ENCODE measurements around the gene NCBP2L. TPM values are rescaled to one million over a fixed set of nuclear protein-coding genes. Genes with fewer than 3 reads are reported as not detected.

Gene NCBP2L
- total and polyA plus RNA-seq, 11 donors = not detected

DNA sequence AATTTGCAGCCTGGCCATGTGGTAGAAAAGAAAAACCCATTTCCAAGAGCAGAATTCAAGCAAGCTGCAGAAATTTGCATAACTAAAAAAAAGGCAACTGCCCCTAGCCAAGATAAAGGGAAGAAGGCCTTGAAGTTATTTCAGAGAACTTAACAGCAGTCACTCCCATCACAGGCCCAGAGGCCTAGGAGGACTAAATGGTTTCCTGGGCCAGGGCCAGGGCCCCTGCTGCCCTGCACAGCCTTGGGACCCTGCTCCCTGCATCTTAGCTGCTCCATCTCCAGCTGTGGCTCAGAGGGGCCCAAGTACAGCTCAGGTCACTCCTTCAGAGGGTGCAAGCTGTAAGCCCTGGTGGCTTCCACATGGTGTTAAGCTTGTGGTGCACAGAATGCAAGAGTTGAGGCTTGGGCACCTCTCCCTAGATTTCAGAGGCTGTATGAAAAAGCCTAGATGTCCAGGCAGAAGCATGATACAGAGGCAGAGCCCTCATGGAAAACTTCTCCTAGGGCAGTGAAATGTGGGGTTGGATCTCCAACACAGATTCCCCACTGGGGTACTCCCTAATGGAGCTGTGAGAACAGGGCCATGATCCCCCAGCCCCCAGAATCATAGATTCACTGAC, 41.5 kb downstream of the NCBP2L start:
- peaks cover 0 to 19% (median 0%) of the 10 kb centered on the region in 9 donors for H3K27me3 ChIP-seq
- no peak overlapping the region for H3K27ac ChIP-seq
- no peaks in the 10 kb centered on the region for H3K4me1 ChIP-seq
- no peaks in the 10 kb centered on the region for H3K36me3 ChIP-seq
- intact Hi-C loops (cut with DNase I) = no loop called here
- ATAC-seq = no peak
- no peak for DNase-seq
- no peak overlapping the region for H3K4me3 ChIP-seq
- TF ChIP-seq POLR2A (IDR thresholded peaks at IDR 0.05) = no peak
- TF ChIP-seq, protein P1, sequence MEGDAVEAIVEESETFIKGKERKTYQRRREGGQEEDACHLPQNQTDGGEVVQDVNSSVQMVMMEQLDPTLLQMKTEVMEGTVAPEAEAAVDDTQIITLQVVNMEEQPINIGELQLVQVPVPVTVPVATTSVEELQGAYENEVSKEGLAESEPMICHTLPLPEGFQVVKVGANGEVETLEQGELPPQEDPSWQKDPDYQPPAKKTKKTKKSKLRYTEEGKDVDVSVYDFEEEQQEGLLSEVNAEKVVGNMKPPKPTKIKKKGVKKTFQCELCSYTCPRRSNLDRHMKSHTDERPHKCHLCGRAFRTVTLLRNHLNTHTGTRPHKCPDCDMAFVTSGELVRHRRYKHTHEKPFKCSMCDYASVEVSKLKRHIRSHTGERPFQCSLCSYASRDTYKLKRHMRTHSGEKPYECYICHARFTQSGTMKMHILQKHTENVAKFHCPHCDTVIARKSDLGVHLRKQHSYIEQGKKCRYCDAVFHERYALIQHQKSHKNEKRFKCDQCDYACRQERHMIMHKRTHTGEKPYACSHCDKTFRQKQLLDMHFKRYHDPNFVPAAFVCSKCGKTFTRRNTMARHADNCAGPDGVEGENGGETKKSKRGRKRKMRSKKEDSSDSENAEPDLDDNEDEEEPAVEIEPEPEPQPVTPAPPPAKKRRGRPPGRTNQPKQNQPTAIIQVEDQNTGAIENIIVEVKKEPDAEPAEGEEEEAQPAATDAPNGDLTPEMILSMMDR (IDR thresholded peaks at IDR 0.05) = no peak
- H3K9me3 ChIP-seq = peaks cover 0 to 21% (median 1%) of the 10 kb centered on the region in 12 donors

DNA sequence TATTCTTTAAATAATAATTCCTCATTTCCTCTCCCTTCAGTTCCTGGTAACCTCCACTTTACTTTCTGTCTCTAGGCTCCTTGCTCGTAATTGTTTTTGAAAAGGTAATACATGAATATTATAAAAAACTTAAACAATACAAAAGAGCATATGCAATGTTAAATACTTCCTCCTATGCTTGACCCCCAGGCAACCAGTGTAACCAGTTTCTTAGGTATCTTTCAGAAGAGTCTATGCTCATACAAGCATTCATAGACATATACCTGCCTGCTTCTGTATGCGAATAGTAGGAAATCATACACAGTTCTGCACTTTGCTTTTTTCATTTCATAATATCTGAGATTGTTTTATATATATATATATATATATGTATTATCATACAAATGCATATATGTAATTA, 45.5 kb downstream of the NCBP2L start:
- Histone ChIP-seq H3K36me3 (no peaks in the 10 kb centered on the region), H3K27me3 (peaks cover 0 to 37% (median 0%) of the 10 kb centered on the region in 9 donors), H3K9me3 (peaks cover 0 to 20% (median 1%) of the 10 kb centered on the region in 12 donors), H3K4me1 (peaks cover 0 to 5% (median 0%) of the 10 kb centered on the region in 12 donors), H3K27ac (no peak overlapping the region), H3K4me3 (no peak overlapping the region)
- intact Hi-C loops (cut with DNase I) = loop anchor here in 2 of 10 donors (10.0 kb wide), 2 partner anchors 72 to 88 kb away; no protein-coding TSS in a partner anchor
- ATAC-seq (no peak), DNase-seq (no peak)
- TF ChIP-seq POLR2A (IDR thresholded peaks at IDR 0.05) = no peak
- TF ChIP-seq, protein P1 (IDR thresholded peaks at IDR 0.05) = no peak
- WGBS, 4 donors = 90 to 96% (median 91%) methylated on average over 2 of the region's 2 CpGs

DNA sequence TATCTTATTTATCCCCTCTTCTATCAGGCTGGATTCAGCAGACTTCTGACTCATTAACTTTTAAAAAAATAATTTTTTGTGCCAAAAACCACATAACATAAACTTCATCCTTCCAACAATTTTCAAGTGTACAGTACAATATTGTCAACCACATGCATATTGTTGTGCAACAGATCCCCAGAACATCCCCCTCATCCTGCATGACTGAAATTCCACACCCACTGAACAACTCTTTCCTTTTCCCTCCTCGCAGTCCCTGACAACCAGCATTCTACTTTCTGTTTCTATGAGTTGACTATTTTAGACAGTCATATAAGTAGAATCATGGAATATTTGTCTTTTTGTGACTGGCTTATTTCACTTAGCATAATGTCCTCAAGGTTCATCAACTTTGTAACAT, 45.9 kb downstream of the NCBP2L start:
- intact Hi-C loops (cut with DNase I) = loop anchor here in 2 of 10 donors (10.0 kb wide), 2 partner anchors 71 to 89 kb away; no protein-coding TSS in a partner anchor
- H3K27me3 ChIP-seq = peaks cover 0 to 38% (median 0%) of the 10 kb centered on the region in 9 donors

DNA sequence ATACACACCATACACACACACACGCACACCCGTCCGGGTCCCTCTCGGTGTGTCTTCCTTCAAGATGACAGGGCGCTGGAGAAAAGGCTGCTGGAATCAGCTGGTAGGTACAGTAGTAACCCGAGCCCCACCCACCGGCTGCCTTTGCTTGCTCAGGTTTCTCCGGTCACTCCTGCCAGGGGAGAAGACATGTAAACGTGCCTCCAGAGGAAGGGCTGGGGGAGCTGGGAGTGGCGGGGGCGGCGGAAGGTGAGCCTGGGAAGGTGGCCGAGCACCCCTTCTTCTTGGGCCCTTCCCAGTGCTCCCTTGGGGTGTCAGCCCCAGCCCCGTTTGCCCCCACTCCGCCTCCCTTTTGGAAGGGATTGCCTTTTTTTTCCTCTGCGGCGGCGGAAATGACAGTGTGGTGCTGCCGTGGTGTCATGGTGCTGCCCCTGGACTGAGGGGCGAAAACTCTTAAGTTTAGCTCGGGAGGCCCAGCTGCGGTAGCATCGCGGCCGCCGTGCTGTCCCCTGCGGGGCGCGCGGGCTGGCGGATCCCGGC, 48.2 kb downstream of the NCBP2L start, which contains the start of gene MID2:
Gene MID2 (plus strand): TSS at position 169 of the 540 bp plus-strand sequence. CDS start 561 bp downstream, outside the sequence.
- TF ChIP-seq, protein P1 (IDR thresholded peaks at IDR 0.05) = no peak
- TF ChIP-seq POLR2A (IDR thresholded peaks at IDR 0.05) = no peak
- Histone ChIP-seq H3K4me3 (peak within 1 kb of the TSS; percentile 31 to 70 (median 58)), H3K27ac (peak within 1 kb of the TSS; percentile 73 to 90 (median 84)), H3K36me3 (no peaks in the 10 kb centered on the region), H3K27me3 (peaks cover 0 to 58% (median 0%) of the 10 kb centered on the region in 9 donors), H3K9me3 (no peaks in the 10 kb centered on the region), H3K4me1 (peaks cover 0 to 5% (median 0%) of the 10 kb centered on the region in 12 donors)
- DNase-seq (peak; percentile 34 to 55 (median 45)), ATAC-seq (peak in 3 of 4 donors; percentile 59 to 72 (median 64))
- 0 to 51% (median 22%) methylated on average over 26 to 32 of the region's 32 CpGs for WGBS, 4 donors
- intact Hi-C loops (cut with DNase I) = loop anchor here in 2 of 10 donors (10.0 kb wide), 2 partner anchors 69 to 91 kb away; no protein-coding TSS in a partner anchor

More for the DNA sequence above, 45.9 kb downstream of the NCBP2L start:
- H3K36me3 ChIP-seq = no peaks in the 10 kb centered on the region
- no peak for DNase-seq
- peaks cover 0 to 16% (median 1%) of the 10 kb centered on the region in 12 donors for H3K9me3 ChIP-seq
- H3K27ac ChIP-seq = no peak overlapping the region
- H3K4me1 ChIP-seq = peaks cover 0 to 5% (median 0%) of the 10 kb centered on the region in 12 donors
- TF ChIP-seq, protein P1 (IDR thresholded peaks at IDR 0.05) = no peak
- no peak for TF ChIP-seq POLR2A (IDR thresholded peaks at IDR 0.05)
- ATAC-seq = no peak
- H3K4me3 ChIP-seq = no peak overlapping the region
- 30 to 45% (median 42%) methylated on average over 1 of the region's 1 CpG for WGBS, 4 donors

All from heart left ventricle (tissue), 16 donors.